Fibroblast of lung (primary cell): ENCODE results near the gene RNFT2. TPM values are rescaled to one million over a fixed set of nuclear protein-coding genes. Genes with fewer than 3 reads are reported as not detected.
A peak's percentile ranks its signal among the peaks of the same experiment; 100 is the strongest.
"Not testable (repeated sequence)": the region's sequence is repeated elsewhere in the genome, so short reads cannot be mapped to it uniquely, and the experiment has no call there.

Source experiments
- DNase-seq, 2 donors: peaks; one replicate each; pipeline versions ENCODE4 v3.0.0 to v3.0.0-alpha.2; 2010; ENCODE audit warnings: low read depth in 2 of 2
- H2AFZ ChIP-seq: 2 replicates; pipeline ENCODE4 v1.5.1; 2012; ENCODE audit warnings: low read length, control low read depth, inconsistent platforms
- H3K27ac ChIP-seq: 2 replicates; pipeline ENCODE4 v1.5.1; 2011; ENCODE audit warnings: low read length, control low read depth; ENCODE audit not compliant: insufficient read depth
- H3K27me3 ChIP-seq: 2 replicates; pipeline ENCODE4 v1.5.1; 2011; ENCODE audit warnings: mild to moderate bottlenecking, low read length; ENCODE audit not compliant: control insufficient read depth, insufficient read depth
- H3K36me3 ChIP-seq: 2 replicates; pipeline ENCODE4 v1.5.1; 2011; ENCODE audit warnings: low read length; ENCODE audit not compliant: control insufficient read depth, insufficient read depth
- H3K4me1 ChIP-seq: 2 replicates; pipeline ENCODE4 v1.5.1; 2011; ENCODE audit warnings: low read length; ENCODE audit not compliant: control insufficient read depth, insufficient read depth; ENCODE audit errors: extremely low read depth
- H3K4me2 ChIP-seq: 2 replicates; pipeline ENCODE4 v1.5.1; 2011; ENCODE audit warnings: low read length, control low read depth; ENCODE audit not compliant: insufficient read depth; ENCODE audit errors: extremely low read depth
- H3K4me3 ChIP-seq, 4 experiments: fragments of 200-600 bp in 1 of 4; sonication (generic) in 1 of 4; replicated peaks in 1 of 4; 2 replicates each; pipeline ENCODE4 v1.5.1; 2011 to 2016; ENCODE audit warnings: low read length in 4 of 4, low read depth in 3 of 4, mild to moderate bottlenecking in 3 of 4, control low read depth in 2 of 4, inconsistent platforms in 1 of 4, mixed read lengths in 1 of 4; ENCODE audit not compliant: insufficient read depth in 1 of 4; ENCODE audit errors: control extremely low read depth in 1 of 4
- H3K79me2 ChIP-seq: 2 replicates; pipeline ENCODE4 v1.5.1; 2012; ENCODE audit warnings: mild to moderate bottlenecking, low read length, inconsistent platforms; ENCODE audit not compliant: control insufficient read depth, insufficient read depth
- H3K9ac ChIP-seq: 2 replicates; pipeline ENCODE4 v1.5.1; 2011; ENCODE audit warnings: mild to moderate bottlenecking, low read length, control low read depth; ENCODE audit not compliant: insufficient read depth
- H3K9me3 ChIP-seq: 2 replicates; pipeline ENCODE4 v1.5.1; 2012; ENCODE audit warnings: low read depth, low read length; ENCODE audit not compliant: control insufficient read depth, insufficient read depth
- H4K20me1 ChIP-seq: 2 replicates; pipeline ENCODE4 v1.5.1; 2011; ENCODE audit warnings: low read length; ENCODE audit not compliant: control insufficient read depth, insufficient read depth; ENCODE audit errors: extremely low read depth
- CTCF ChIP-seq, 2 donors: IDR thresholded peaks in 1 of 2; conservative IDR thresholded peaks in 1 of 2; 1 replicate in 1 of 2; 2 replicates in 1 of 2; pipeline ENCODE4 v1.5.1; 2011 to 2012; ENCODE audit warnings: low read length in 2 of 2, control low read depth in 1 of 2, inconsistent platforms in 1 of 2, low read depth in 1 of 2, mild to moderate bottlenecking in 1 of 2
- EZH2 ChIP-seq: IDR thresholded peaks from 2 replicates; pipeline ENCODE4 v1.5.1; 2012; ENCODE audit warnings: low read length, control low read depth, mild to moderate bottlenecking; ENCODE audit errors: missing control alignments
- polyA plus RNA-seq, 2 donors: library from polyadenylated mRNA; depleted of rRNA in 1 of 2; stranded (reverse) in 1 of 2; unstranded in 1 of 2; fragments of >200 nt; gene quantifications; 2 replicates each; pipeline ENCODE4 v1.2.1, GENCODE V29; 2011 to 2012; ENCODE audit warnings: missing spikeins in 1 of 2
- total RNA-seq: library from RNA; depleted of rRNA; stranded (reverse); fragments of >200 nt; gene quantifications from 2 replicates; pipeline ENCODE4 v1.2.1, GENCODE V29; 2014

Gene RNFT2
- total and polyA plus RNA-seq, 2 donors (not counting 1 experiment from before 2014, with no cell fraction given) = 0.95 to 3.1 TPM

GRCh38 chr12:116784238-116784612 lies 46.1 kb downstream of the RNFT2 start:
- H3K4me3 ChIP-seq = no peak overlapping the region
- DNase-seq = no peak
- no peaks in the 10 kb centered on the region for H3K4me1 ChIP-seq
- H2AFZ ChIP-seq = no peak overlapping the region
- no peak overlapping the region for H3K9ac ChIP-seq
- H3K9me3 ChIP-seq = no peaks in the 10 kb centered on the region
- TF ChIP-seq EZH2 = no peak
- no peak for TF ChIP-seq CTCF (conservative IDR thresholded peaks at IDR 0.05 in 1 of 2, IDR thresholded peaks at IDR 0.05 in 1 of 2; ENCODE audit: low read depth in 1 of 2, low read length in 2 of 2)
- H3K27ac ChIP-seq = no peak overlapping the region
- no peak overlapping the region for H3K4me2 ChIP-seq
- no peaks in the 10 kb centered on the region for H3K36me3 ChIP-seq
- H3K79me2 ChIP-seq = no peaks in the 10 kb centered on the region
- H3K27me3 ChIP-seq = no peaks in the 10 kb centered on the region
- H4K20me1 ChIP-seq = no peaks in the 10 kb centered on the region

- H3K4me3 ChIP-seq, DNase-seq, H3K4me2 ChIP-seq, H3K9ac ChIP-seq, H4K20me1 ChIP-seq, H3K27me3 ChIP-seq, H3K9me3 ChIP-seq, H2AFZ ChIP-seq, H3K79me2 ChIP-seq, H3K36me3 ChIP-seq, H3K27ac ChIP-seq, H3K4me1 ChIP-seq: not testable (repeated sequence)
These were observed 51.4 kb downstream of the RNFT2 start for GRCh38 chr12:116789562-116789961.

GRCh38 chr12:116790066-116790465 lies 52.0 kb downstream of the RNFT2 start:
- no peak overlapping the region for H3K27ac ChIP-seq
- H3K27me3 ChIP-seq = no peaks in the 10 kb centered on the region
- H3K9ac ChIP-seq = no peak overlapping the region
- no peaks in the 10 kb centered on the region for H3K79me2 ChIP-seq
- no peaks in the 10 kb centered on the region for H4K20me1 ChIP-seq
- H3K9me3 ChIP-seq = no peaks in the 10 kb centered on the region
- no peaks in the 10 kb centered on the region for H3K4me1 ChIP-seq
- TF ChIP-seq CTCF (conservative IDR thresholded peaks at IDR 0.05 in 1 of 2, IDR thresholded peaks at IDR 0.05 in 1 of 2; ENCODE audit: low read depth in 1 of 2, low read length in 2 of 2) (no peak), EZH2 (no peak)
- no peak overlapping the region for H3K4me2 ChIP-seq
- no peaks in the 10 kb centered on the region for H3K36me3 ChIP-seq
- no peak overlapping the region for H2AFZ ChIP-seq
- DNase-seq = peak in 1 of 2 donors; percentile 31
- H3K4me3 ChIP-seq = no peak overlapping the region

GRCh38 chr12:116792403-116792802 lies 54.3 kb downstream of the RNFT2 start:
- no peak overlapping the region for H3K4me2 ChIP-seq
- no peak overlapping the region for H2AFZ ChIP-seq
- no peak overlapping the region for H3K27ac ChIP-seq
- no peak overlapping the region for H3K9ac ChIP-seq
- no peaks in the 10 kb centered on the region for H3K27me3 ChIP-seq
- TF ChIP-seq CTCF (conservative IDR thresholded peaks at IDR 0.05 in 1 of 2, IDR thresholded peaks at IDR 0.05 in 1 of 2; ENCODE audit: low read depth in 1 of 2, low read length in 2 of 2) (no peak), EZH2 (no peak)
- no peaks in the 10 kb centered on the region for H3K36me3 ChIP-seq
- H3K4me3 ChIP-seq = no peak overlapping the region
- H3K79me2 ChIP-seq = no peaks in the 10 kb centered on the region
- DNase-seq = no peak
- H4K20me1 ChIP-seq = no peaks in the 10 kb centered on the region
- no peaks in the 10 kb centered on the region for H3K4me1 ChIP-seq
- no peaks in the 10 kb centered on the region for H3K9me3 ChIP-seq
